ENCODE measurements around the gene CLDN17. TPM values are rescaled to one million over a fixed set of nuclear protein-coding genes. Genes with fewer than 3 reads are reported as not detected.

Gene CLDN17
- total RNA-seq, 1 experiment from 2014 or later, result not detected

DNA sequence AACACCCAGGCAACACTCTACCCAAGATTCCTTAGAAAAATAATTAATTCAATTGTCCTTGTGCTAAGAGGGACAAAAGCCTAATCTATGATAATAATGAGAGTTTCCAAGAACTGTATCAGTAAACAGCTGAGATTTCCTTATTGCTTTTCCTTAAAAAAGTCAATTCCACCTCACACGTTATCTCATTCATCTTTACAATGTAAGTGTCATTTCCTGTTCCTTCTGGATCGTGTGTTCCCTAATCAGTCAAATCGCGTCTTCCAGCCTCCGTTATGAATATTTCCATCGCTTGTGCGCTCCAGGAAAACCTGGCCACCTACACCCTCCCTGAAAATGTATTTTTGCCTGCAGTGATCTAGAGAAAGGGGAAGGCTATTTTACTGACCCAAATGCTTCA is 23.9 kb upstream of the CLDN17 start:
- no peak overlapping the region for H3T11ph ChIP-seq (ENCODE audit: low read length)
- no peak overlapping the region for H2BK120ac ChIP-seq (ENCODE audit: low read depth, low read length, poor library complexity, severe bottlenecking)
- Mint-ChIP-seq H3K36me3 (ENCODE audit: insufficient read depth in 1 of 3, low read depth in 3 of 3) (no peaks in the 10 kb centered on the region), H3K4me3 (no peak overlapping the region), H3K27ac (no peak overlapping the region), H3K4me1 (no peaks in the 10 kb centered on the region), H3K27me3 (ENCODE audit: low read depth) (no peaks in the 10 kb centered on the region; the same call in 1 of the 2 replicates), H3K9me3 (no peaks in the 10 kb centered on the region)
- DNase-seq, result no peak
- H3K4me1 ChIP-seq (ENCODE audit: insufficient read depth, low read length), result no peaks in the 10 kb centered on the region
- no peak overlapping the region for H3K56ac ChIP-seq (ENCODE audit: insufficient read length, low read depth, low read length)
- H2AFZ ChIP-seq (ENCODE audit: low read length), result no peak overlapping the region
- no peak overlapping the region for H3K4ac ChIP-seq (ENCODE audit: low read depth, low read length)
- H3K18ac ChIP-seq (ENCODE audit: insufficient read length, low read depth, low read length), result no peak overlapping the region
- H3K23ac ChIP-seq (ENCODE audit: insufficient read length, low read depth, low read length), result no peak overlapping the region
- H3K9ac ChIP-seq (ENCODE audit: extremely low read depth, insufficient read length, low read length), result no peak overlapping the region
- H3K79me1 ChIP-seq (ENCODE audit: insufficient read depth, low read depth, low read length, poor library complexity, severe bottlenecking), result no peaks in the 10 kb centered on the region
- H2BK15ac ChIP-seq (ENCODE audit: low read depth, low read length), result no peak overlapping the region
- H2BK5ac ChIP-seq (ENCODE audit: insufficient read length, low read length), result no peak overlapping the region
- H3K27me3 ChIP-seq (ENCODE audit: insufficient read depth, low read length), result no peaks in the 10 kb centered on the region
- no peak overlapping the region for H3K14ac ChIP-seq (ENCODE audit: insufficient read depth, low read length)
- H4K5ac ChIP-seq (ENCODE audit: insufficient read length, low read depth, low read length), result no peak overlapping the region
- H2BK20ac ChIP-seq (ENCODE audit: low read depth, low read length, poor library complexity, severe bottlenecking), result no peak overlapping the region
- H3K9me3 ChIP-seq (ENCODE audit: control insufficient read depth, low read depth, low read length), result no peaks in the 10 kb centered on the region
- H3K27ac ChIP-seq (ENCODE audit: insufficient read length, low read depth, low read length), result no peak overlapping the region
- H2BK12ac ChIP-seq (ENCODE audit: insufficient read length, low read depth, low read length), result no peak overlapping the region
- no peak overlapping the region for H3K4me2 ChIP-seq (ENCODE audit: insufficient read depth, insufficient read length, low read length)
- no CpG with 5 or more reads among the region's 7 CpGs for WGBS (ENCODE audit: extremely low coverage, insufficient read length, low lambda C conversion rate)
- H2AK5ac ChIP-seq (ENCODE audit: insufficient read length, low read length), result no peak overlapping the region
- H3K23me2 ChIP-seq (ENCODE audit: insufficient read length, low read depth, low read length, poor library complexity, severe bottlenecking), result no peaks in the 10 kb centered on the region
- TF ChIP-seq, protein P1, sequence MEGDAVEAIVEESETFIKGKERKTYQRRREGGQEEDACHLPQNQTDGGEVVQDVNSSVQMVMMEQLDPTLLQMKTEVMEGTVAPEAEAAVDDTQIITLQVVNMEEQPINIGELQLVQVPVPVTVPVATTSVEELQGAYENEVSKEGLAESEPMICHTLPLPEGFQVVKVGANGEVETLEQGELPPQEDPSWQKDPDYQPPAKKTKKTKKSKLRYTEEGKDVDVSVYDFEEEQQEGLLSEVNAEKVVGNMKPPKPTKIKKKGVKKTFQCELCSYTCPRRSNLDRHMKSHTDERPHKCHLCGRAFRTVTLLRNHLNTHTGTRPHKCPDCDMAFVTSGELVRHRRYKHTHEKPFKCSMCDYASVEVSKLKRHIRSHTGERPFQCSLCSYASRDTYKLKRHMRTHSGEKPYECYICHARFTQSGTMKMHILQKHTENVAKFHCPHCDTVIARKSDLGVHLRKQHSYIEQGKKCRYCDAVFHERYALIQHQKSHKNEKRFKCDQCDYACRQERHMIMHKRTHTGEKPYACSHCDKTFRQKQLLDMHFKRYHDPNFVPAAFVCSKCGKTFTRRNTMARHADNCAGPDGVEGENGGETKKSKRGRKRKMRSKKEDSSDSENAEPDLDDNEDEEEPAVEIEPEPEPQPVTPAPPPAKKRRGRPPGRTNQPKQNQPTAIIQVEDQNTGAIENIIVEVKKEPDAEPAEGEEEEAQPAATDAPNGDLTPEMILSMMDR (conservative IDR thresholded peaks at IDR 0.05), result no peak
- H4K20me1 ChIP-seq (ENCODE audit: control insufficient read depth, insufficient read depth, insufficient read length), result no peaks in the 10 kb centered on the region
- H4K8ac ChIP-seq (replicated peaks; ENCODE audit: insufficient read length, low read depth, low read length), result no peak overlapping the region
- no peak overlapping the region for H4K91ac ChIP-seq (ENCODE audit: insufficient read length, low read depth, low read length)
- no peaks in the 10 kb centered on the region for H3K79me2 ChIP-seq (ENCODE audit: insufficient read depth, low read length)

Measured in H9 (cell line).